ENCODE results near the gene ITGBL1.

GRCh38 chr13:101686003-101686402, 233.5 kb downstream of the ITGBL1 start:
- TF ChIP-seq SP1 (IDR thresholded peaks at IDR 0.05; ENCODE audit: low read depth, low read length) (no peak), KDM1A (IDR thresholded peaks at IDR 0.05; ENCODE audit: borderline replicate concordance, low read length) (no peak), TEAD4 (IDR thresholded peaks at IDR 0.05; ENCODE audit: low read depth, low read length) (no peak), ATF2 (IDR thresholded peaks at IDR 0.05; ENCODE audit: low read length) (no peak), EZH2 (IDR thresholded peaks at IDR 0.05; ENCODE audit: low read depth, low read length, severe bottlenecking) (no peak), TBP (IDR thresholded peaks at IDR 0.05; ENCODE audit: low read depth, low read length) (no peak)
